ENCODE results near the gene DLX3. TPM values are rescaled to one million over a fixed set of nuclear protein-coding genes. Genes with fewer than 3 reads are reported as not detected.

DLX3 gene
- total RNA-seq, 4 donors from 2014 or later: 0.28 TPM; not detected in 3

- TF ChIP-seq CTCF (IDR thresholded peaks at IDR 0.05) (no peak), POLR2A (IDR thresholded peaks at IDR 0.05) (no peak)
- Histone ChIP-seq H3K36me3 (no peaks in the 10 kb centered on the region), H3K9me3 (no peaks in the 10 kb centered on the region), H3K4me1 (peaks cover 0 to 13% of the 10 kb centered on the region in 2 donors), H3K4me3 (no peak overlapping the region), H3K27me3 (peaks cover 32 to 52% of the 10 kb centered on the region in 2 donors), H3K27ac (no peak overlapping the region)
- intact Hi-C loops (cut with DNase I; ENCODE audit: low total_unique reads): no loop called here
- DNase-seq: no peak
Measured at GRCh38 chr17:49963626-49964302, 31.3 kb downstream of the DLX3 start.

- TF ChIP-seq CTCF (IDR thresholded peaks at IDR 0.05) (no peak), POLR2A (IDR thresholded peaks at IDR 0.05) (no peak)
- H3K27ac ChIP-seq: no peak overlapping the region
- no peak for DNase-seq
- peaks cover 0 to 9% of the 10 kb centered on the region in 2 donors for H3K4me1 ChIP-seq
- no peaks in the 10 kb centered on the region for H3K9me3 ChIP-seq
- intact Hi-C loops (cut with DNase I; ENCODE audit: low total_unique reads): no loop called here
- H3K27me3 ChIP-seq: peaks cover 30 to 51% of the 10 kb centered on the region in 2 donors
- no peak overlapping the region for H3K4me3 ChIP-seq
- H3K36me3 ChIP-seq: no peaks in the 10 kb centered on the region
Measured at GRCh38 chr17:49963309-49963625, 31.8 kb downstream of the DLX3 start.

GRCh38 chr17:49962599-49963308 is 32.3 kb downstream of the DLX3 start:
- Histone ChIP-seq H3K27me3 (peaks cover 27 to 50% of the 10 kb centered on the region in 2 donors), H3K36me3 (no peaks in the 10 kb centered on the region), H3K9me3 (no peaks in the 10 kb centered on the region), H3K4me1 (peaks cover 0 to 9% of the 10 kb centered on the region in 2 donors), H3K27ac (no peak overlapping the region), H3K4me3 (no peak overlapping the region)
- no peak for DNase-seq
- intact Hi-C loops (cut with DNase I; ENCODE audit: low total_unique reads): no loop called here
- no peak for TF ChIP-seq POLR2A (IDR thresholded peaks at IDR 0.05)
- TF ChIP-seq CTCF (IDR thresholded peaks at IDR 0.05): no peak

- Histone ChIP-seq H3K4me3 (no peak overlapping the region), H3K36me3 (no peaks in the 10 kb centered on the region), H3K27me3 (peaks cover 10 to 21% of the 10 kb centered on the region in 2 donors), H3K9me3 (no peaks in the 10 kb centered on the region), H3K4me1 (peaks cover 0 to 5% of the 10 kb centered on the region in 2 donors), H3K27ac (no peak overlapping the region)
- TF ChIP-seq POLR2A (IDR thresholded peaks at IDR 0.05) (no peak), CTCF (IDR thresholded peaks at IDR 0.05) (no peak)
- intact Hi-C loops (cut with DNase I; ENCODE audit: low total_unique reads): no loop called here
- DNase-seq: no peak
Measured at GRCh38 chr17:49959183-49959935, 35.7 kb downstream of the DLX3 start.

- intact Hi-C loops (cut with DNase I; ENCODE audit: low total_unique reads): no loop called here
- Histone ChIP-seq H3K27me3 (peaks cover 4 to 16% of the 10 kb centered on the region in 2 donors), H3K27ac (no peak overlapping the region), H3K36me3 (no peaks in the 10 kb centered on the region), H3K9me3 (no peaks in the 10 kb centered on the region), H3K4me1 (peaks cover 0 to 1% of the 10 kb centered on the region in 2 donors), H3K4me3 (no peak overlapping the region)
- TF ChIP-seq POLR2A (IDR thresholded peaks at IDR 0.05) (no peak), CTCF (IDR thresholded peaks at IDR 0.05) (no peak)
- no peak for DNase-seq
Measured at GRCh38 chr17:49958723-49959122, 36.3 kb downstream of the DLX3 start.

All from uterus (tissue), 4 donors.